HAP-1 (cell line): ENCODE measurements around the gene PLOD3.
A peak's percentile ranks its signal among the peaks of the same experiment; 100 is the strongest.
"Not testable (repeated sequence)": the region's sequence is repeated elsewhere in the genome, so short reads cannot be mapped to it uniquely, and the experiment has no call there.

Experiments used
- DNase-seq, 2 experiments: peaks; one replicate each; pipeline ENCODE4 v3.0.0-alpha.2; 2016 to 2020; ENCODE audit warnings: low spot score in 2 of 2
- H3K27me3 ChIP-seq: fragments of 250-450 bp; sonication (Bioruptor Pico); 2 replicates; pipeline ENCODE4 v1.5.1; 2020; ENCODE audit warnings: low read depth, mild to moderate bottlenecking, moderate library complexity
- H3K36me3 ChIP-seq: fragments of 250-450 bp; sonication (Bioruptor Pico); replicated peaks from 2 replicates; pipeline ENCODE4 v1.5.1; 2020; ENCODE audit warnings: mild to moderate bottlenecking
- H3K4me1 ChIP-seq: fragments of 250-450 bp; sonication (Bioruptor Pico); 2 replicates; pipeline ENCODE4 v1.5.1; 2020; ENCODE audit warnings: mild to moderate bottlenecking
- H3K4me3 ChIP-seq: fragments of 250-450 bp; sonication (Bioruptor Pico); 2 replicates; pipeline ENCODE4 v1.5.1; 2020; ENCODE audit warnings: mild to moderate bottlenecking, moderate library complexity
- H3K9me3 ChIP-seq: fragments of 250-450 bp; sonication (Bioruptor Pico); 2 replicates; pipeline ENCODE4 v1.5.1; 2020; ENCODE audit warnings: mild to moderate bottlenecking, moderate library complexity
- in situ Hi-C: fragments of 300-500 bp; cut with MboI; formaldehyde crosslinking; loops from 3 replicates; pipeline ENCODE4 v1.14.3; 2020; ENCODE audit warnings: low sequenced_read_pairs, inconsistent platforms, mixed read lengths

The PLOD3 gene

GRCh38 chr7:101217388-101218235 lies at the start of gene PLOD3, which contains the start of gene ZNHIT1:
Gene PLOD3, minus strand, starts transcription at chr7:101217581. Its CDS starts 307 bp downstream, at chr7:101217274.
Gene ZNHIT1, plus strand, starts transcription at chr7:101218165. Its CDS starts 31 bp downstream, at chr7:101218196.
- H3K4me1 ChIP-seq = peaks cover 8% of the 10 kb centered on the region
- peak within 1 kb of the TSS; percentile 56 for H3K4me3 ChIP-seq
- no peaks in the 10 kb centered on the region for H3K27me3 ChIP-seq
- in situ Hi-C loops = no loop called here
- no peaks in the 10 kb centered on the region for H3K9me3 ChIP-seq
- peak; percentile 95 for DNase-seq
- peaks cover 24% of the 10 kb centered on the region for H3K36me3 ChIP-seq

- in situ Hi-C loops = no loop called here
- Histone ChIP-seq H3K4me3 (no peak overlapping the region), H3K4me1 (peaks cover 5% of the 10 kb centered on the region), H3K36me3 (no peaks in the 10 kb centered on the region), H3K27me3 (no peaks in the 10 kb centered on the region), H3K9me3 (no peaks in the 10 kb centered on the region)
- no peak for DNase-seq
These were observed 48.5 kb upstream of the PLOD3 start for GRCh38 chr7:101265622-101266516.

- DNase-seq, H3K4me3 ChIP-seq, H3K9me3 ChIP-seq, H3K27me3 ChIP-seq, H3K4me1 ChIP-seq, in situ Hi-C loops, H3K36me3 ChIP-seq: not testable (repeated sequence)
These were observed 46.8 kb upstream of the PLOD3 start for GRCh38 chr7:101264102-101264706.

- Histone ChIP-seq H3K36me3 (no peaks in the 10 kb centered on the region), H3K4me3 (no peak overlapping the region), H3K9me3 (no peaks in the 10 kb centered on the region), H3K27me3 (no peaks in the 10 kb centered on the region), H3K4me1 (no peaks in the 10 kb centered on the region)
- in situ Hi-C loops = no loop called here
- no peak for DNase-seq
These were observed 40.9 kb upstream of the PLOD3 start for GRCh38 chr7:101258243-101258731.

- Histone ChIP-seq H3K4me1 (peaks cover 3% of the 10 kb centered on the region), H3K4me3 (no peak overlapping the region), H3K36me3 (peaks cover 3% of the 10 kb centered on the region; the same call in 1 of the 2 replicates), H3K27me3 (no peaks in the 10 kb centered on the region), H3K9me3 (no peaks in the 10 kb centered on the region)
- in situ Hi-C loops = no loop called here
- no peak for DNase-seq
These were observed 38.4 kb upstream of the PLOD3 start for GRCh38 chr7:101255796-101256195.

GRCh38 chr7:101253199-101253598 lies 35.8 kb upstream of the PLOD3 start:
- H3K27me3 ChIP-seq, H3K4me1 ChIP-seq, H3K36me3 ChIP-seq, in situ Hi-C loops, H3K9me3 ChIP-seq, DNase-seq, H3K4me3 ChIP-seq: not testable (repeated sequence)

GRCh38 chr7:101251871-101252659 lies 34.7 kb upstream of the PLOD3 start:
- Histone ChIP-seq H3K9me3 (no peaks in the 10 kb centered on the region), H3K4me3 (peak overlapping the region; percentile 94), H3K27me3 (no peaks in the 10 kb centered on the region), H3K4me1 (peaks cover 3% of the 10 kb centered on the region), H3K36me3 (peaks cover 10% of the 10 kb centered on the region; the same call in 1 of the 2 replicates)
- peak; percentile 92 to 100 for DNase-seq
- in situ Hi-C loops = no loop called here

- Histone ChIP-seq H3K4me3 (no peak overlapping the region; the same call in 1 of the 2 replicates), H3K9me3 (no peaks in the 10 kb centered on the region), H3K36me3 (peaks cover 14% of the 10 kb centered on the region), H3K4me1 (peaks cover 7% of the 10 kb centered on the region), H3K27me3 (no peaks in the 10 kb centered on the region)
- DNase-seq = no peak
- in situ Hi-C loops = no loop called here
These were observed 32.9 kb upstream of the PLOD3 start for GRCh38 chr7:101250324-101250723.

GRCh38 chr7:101248276-101248675 lies 30.9 kb upstream of the PLOD3 start:
- Histone ChIP-seq H3K4me1 (peaks cover 17% of the 10 kb centered on the region), H3K27me3 (no peaks in the 10 kb centered on the region), H3K9me3 (no peaks in the 10 kb centered on the region), H3K4me3 (no peak overlapping the region), H3K36me3 (peaks cover 18% of the 10 kb centered on the region)
- in situ Hi-C loops = no loop called here
- no peak for DNase-seq

- Histone ChIP-seq H3K27me3 (no peaks in the 10 kb centered on the region), H3K4me3 (peak overlapping the region; percentile 89), H3K36me3 (peaks cover 29% of the 10 kb centered on the region), H3K4me1 (peaks cover 14% of the 10 kb centered on the region), H3K9me3 (no peaks in the 10 kb centered on the region)
- in situ Hi-C loops = no loop called here
- DNase-seq = no peak
These were observed 27.8 kb upstream of the PLOD3 start for GRCh38 chr7:101245147-101245668.

GRCh38 chr7:101244375-101245146 lies 27.2 kb upstream of the PLOD3 start, which contains the start of gene FIS1:
Gene FIS1, minus strand, starts transcription at chr7:101245081. Its CDS starts 77 bp downstream, at chr7:101245004.
- Histone ChIP-seq H3K36me3 (peaks cover 35% of the 10 kb centered on the region), H3K4me3 (peak within 1 kb of the TSS; percentile 89), H3K4me1 (peaks cover 14% of the 10 kb centered on the region), H3K9me3 (no peaks in the 10 kb centered on the region), H3K27me3 (no peaks in the 10 kb centered on the region)
- peak; percentile 89 to 97 for DNase-seq
- in situ Hi-C loops = no loop called here
